HG03139 (cell line): Measurements from ENCODE around the gene LYST.
"Not testable (repeated sequence)": the region's sequence is repeated elsewhere in the genome, so short reads cannot be mapped to it uniquely, and the experiment has no call there.

ENCODE experiments used
- ATAC-seq: cut with Tn5 transposase; IDR thresholded peaks from one replicate; pipeline ENCODE4 v1.9.1; 2021; ENCODE audit not compliant: unreplicated experiment

Gene LYST

GRCh38 chr1:235866205-235866912, at the start of gene LYST:
LYST (minus strand) TSS chr1:235866906; CDS start chr1:235830417, 36,489 bp downstream.
- ATAC-seq, result peak; percentile 44

GRCh38 chr1:235915489-235915888, 48.8 kb upstream of the LYST start:
- ATAC-seq, result not testable (repeated sequence)

GRCh38 chr1:235913311-235913710, 46.6 kb upstream of the LYST start:
- no peak for ATAC-seq

- ATAC-seq, result no peak
Observed at GRCh38 chr1:235911876-235912275, 45.2 kb upstream of the LYST start.

GRCh38 chr1:235911300-235911662, 44.6 kb upstream of the LYST start:
- ATAC-seq, result no peak

GRCh38 chr1:235910357-235911299, 43.9 kb upstream of the LYST start:
- ATAC-seq, result no peak

GRCh38 chr1:235908742-235909520, 42.2 kb upstream of the LYST start:
- no peak for ATAC-seq

GRCh38 chr1:235907897-235908240, 41.2 kb upstream of the LYST start:
- ATAC-seq, result no peak

GRCh38 chr1:235907187-235907896, 40.6 kb upstream of the LYST start:
- no peak for ATAC-seq

- no peak for ATAC-seq
Observed at GRCh38 chr1:235906436-235906835, 39.7 kb upstream of the LYST start.

GRCh38 chr1:235903809-235904208, 37.1 kb upstream of the LYST start:
- ATAC-seq, result not testable (repeated sequence)

- no peak for ATAC-seq
Observed at GRCh38 chr1:235902677-235903542, 36.2 kb upstream of the LYST start.

- ATAC-seq, result no peak
Observed at GRCh38 chr1:235901461-235901860, 34.8 kb upstream of the LYST start.

GRCh38 chr1:235898126-235898525, 31.4 kb upstream of the LYST start:
- ATAC-seq, result no peak

GRCh38 chr1:235893840-235894239, 27.1 kb upstream of the LYST start:
- ATAC-seq, result no peak

GRCh38 chr1:235892734-235893413, 26.2 kb upstream of the LYST start:
- no peak for ATAC-seq

- ATAC-seq, result no peak
Observed at GRCh38 chr1:235892202-235892601, 25.5 kb upstream of the LYST start.

- ATAC-seq, result peak; percentile 76
Observed at GRCh38 chr1:235888119-235888643, 21.5 kb upstream of the LYST start.

- no peak for ATAC-seq
Observed at GRCh38 chr1:235887676-235888075, 21.0 kb upstream of the LYST start.
